HG02610 (cell line): Measurements from ENCODE around the gene SLAMF9.
"Not testable (repeated sequence)": the region's sequence is repeated elsewhere in the genome, so short reads cannot be mapped to it uniquely, and the experiment has no call there.

ENCODE experiments used
- ATAC-seq: cut with Tn5 transposase; IDR thresholded peaks from one replicate; pipeline ENCODE4 v1.9.1; 2021; ENCODE audit warnings: mild to moderate bottlenecking, moderate library complexity; ENCODE audit not compliant: unreplicated experiment

The SLAMF9 gene

DNA sequence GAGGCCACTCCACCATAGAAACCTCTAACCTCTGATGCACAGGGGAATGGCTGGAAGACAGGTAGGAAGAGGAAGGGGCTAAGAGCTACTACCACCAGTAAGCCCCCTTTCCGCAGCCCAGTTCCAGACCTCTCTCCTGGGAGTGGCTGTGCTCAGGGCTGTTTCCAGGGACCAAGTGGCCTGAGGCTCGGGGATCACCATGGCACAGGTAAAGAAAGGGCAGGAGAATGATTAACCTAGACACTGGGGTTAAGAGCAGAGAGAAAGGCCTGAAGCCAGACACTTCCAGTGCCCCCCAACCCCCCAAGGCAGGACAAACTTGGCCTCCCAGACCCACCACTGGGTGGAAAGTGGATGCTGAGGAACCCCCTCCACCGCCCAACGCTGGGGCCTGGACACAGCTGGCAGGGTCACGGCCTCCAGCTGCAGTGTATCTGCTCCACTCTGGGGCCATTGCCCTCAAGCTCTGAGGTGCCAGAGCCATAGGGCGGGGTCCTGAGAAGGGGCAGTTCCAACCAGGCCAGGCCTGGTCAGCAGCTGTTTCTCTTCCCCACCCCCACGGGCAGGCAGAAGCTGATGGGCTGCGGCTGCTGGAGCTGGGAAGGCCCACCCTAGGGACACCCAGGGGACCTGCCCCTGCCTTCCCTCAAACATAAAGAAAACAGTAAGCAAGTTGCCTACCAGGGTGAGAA, 31.4 kb downstream of the SLAMF9 start:
- no peak for ATAC-seq

DNA sequence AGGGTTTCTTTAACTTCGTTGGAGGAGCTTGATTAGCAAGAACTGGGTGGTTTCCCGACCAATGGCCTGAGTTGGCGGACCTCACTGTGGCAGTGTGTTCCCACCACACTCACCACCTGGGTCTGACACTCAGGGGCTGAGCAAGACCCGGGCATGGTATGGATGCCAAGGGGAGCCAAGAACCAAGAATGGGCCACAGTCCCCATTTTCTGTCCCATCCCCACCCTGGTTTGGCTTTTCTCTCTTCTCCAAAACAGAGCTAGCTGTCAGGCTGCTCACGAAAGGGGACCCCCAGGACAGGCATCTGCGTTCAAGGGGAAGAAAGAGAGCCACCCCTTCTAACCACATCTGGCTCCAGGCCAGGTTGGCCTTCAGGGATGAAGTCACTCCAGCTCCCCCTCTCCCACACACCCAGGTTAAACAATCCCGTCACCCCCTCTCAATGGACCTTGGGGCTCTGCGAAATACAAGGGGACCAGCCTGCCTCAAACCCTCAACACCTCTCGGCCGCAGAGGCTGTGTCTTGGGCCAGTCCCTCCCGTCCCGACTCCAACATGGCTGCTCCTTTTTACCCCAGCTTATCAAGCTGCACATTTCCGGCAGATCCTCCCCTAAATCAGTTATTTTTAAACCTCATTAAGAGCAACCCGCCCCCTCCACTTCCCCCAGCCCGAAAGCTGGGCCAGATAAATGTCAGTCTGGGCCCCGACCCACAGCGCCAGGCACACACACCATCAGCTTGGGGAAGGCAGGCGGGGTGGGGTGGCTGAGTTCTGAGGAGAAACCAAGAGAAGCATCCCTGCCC, 32.1 kb downstream of the SLAMF9 start:
- ATAC-seq = peak; percentile 22

GRCh38 chr1:159921251-159921650, 32.8 kb downstream of the SLAMF9 start:
- ATAC-seq = peak; percentile 40

GRCh38 chr1:159920651-159921050, 33.4 kb downstream of the SLAMF9 start:
- ATAC-seq = no peak

DNA sequence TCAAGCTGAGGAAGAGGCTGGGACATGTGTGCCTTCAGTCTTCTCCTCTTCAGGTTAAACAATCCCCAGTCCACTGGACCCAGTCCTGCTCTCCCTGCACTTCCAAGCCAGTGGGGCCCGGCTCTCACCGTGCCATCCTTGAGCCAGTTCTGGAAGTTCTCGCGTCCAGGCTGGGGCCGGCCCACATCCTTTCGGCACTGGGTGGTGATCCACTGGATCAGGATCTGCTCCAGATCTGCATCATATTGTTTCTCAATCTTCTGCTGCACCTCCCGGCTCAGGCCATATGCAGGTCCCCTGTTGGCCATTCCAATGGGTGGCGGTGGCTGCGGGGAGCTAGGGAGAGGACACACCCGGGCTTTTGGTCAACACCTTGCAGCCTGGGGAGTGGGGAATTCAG, 33.8 kb downstream of the SLAMF9 start:
- ATAC-seq = no peak

DNA sequence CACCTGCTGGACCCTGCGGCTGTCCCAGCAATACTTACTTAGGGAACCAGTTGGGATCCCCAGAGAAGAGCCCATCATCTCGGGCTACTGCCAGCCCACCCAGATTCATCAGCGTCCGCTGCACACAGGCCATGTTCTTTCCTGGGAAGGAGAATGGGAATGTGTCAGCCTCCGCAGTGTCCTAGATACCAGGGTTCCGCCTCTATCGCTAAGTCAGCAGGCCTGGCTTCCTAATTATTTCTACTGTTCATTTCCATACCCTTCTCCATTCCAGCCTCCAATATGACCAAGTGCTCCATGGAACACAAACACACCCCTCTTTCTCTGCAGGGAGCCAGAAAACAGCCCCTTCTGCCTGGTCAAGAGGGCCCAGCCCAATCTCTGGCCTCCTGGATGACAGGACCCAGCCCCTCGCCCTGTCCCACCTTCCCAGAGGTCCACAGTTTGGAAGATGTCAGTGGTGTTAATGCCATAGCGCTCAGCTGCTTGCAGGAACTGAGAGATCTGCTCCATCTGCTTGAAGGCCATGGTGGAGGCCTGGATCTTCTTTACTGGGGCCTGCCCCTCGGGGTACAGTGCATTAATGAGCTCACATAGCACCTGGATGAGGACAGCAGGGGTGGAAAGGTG, 34.7 kb downstream of the SLAMF9 start:
- no peak for ATAC-seq

- no peak for ATAC-seq
These were observed 35.5 kb downstream of the SLAMF9 start for GRCh38 chr1:159918352-159919200.

GRCh38 chr1:159917533-159918351, 36.3 kb downstream of the SLAMF9 start:
- no peak for ATAC-seq

GRCh38 chr1:159916242-159917051, 37.6 kb downstream of the SLAMF9 start:
- no peak for ATAC-seq

DNA sequence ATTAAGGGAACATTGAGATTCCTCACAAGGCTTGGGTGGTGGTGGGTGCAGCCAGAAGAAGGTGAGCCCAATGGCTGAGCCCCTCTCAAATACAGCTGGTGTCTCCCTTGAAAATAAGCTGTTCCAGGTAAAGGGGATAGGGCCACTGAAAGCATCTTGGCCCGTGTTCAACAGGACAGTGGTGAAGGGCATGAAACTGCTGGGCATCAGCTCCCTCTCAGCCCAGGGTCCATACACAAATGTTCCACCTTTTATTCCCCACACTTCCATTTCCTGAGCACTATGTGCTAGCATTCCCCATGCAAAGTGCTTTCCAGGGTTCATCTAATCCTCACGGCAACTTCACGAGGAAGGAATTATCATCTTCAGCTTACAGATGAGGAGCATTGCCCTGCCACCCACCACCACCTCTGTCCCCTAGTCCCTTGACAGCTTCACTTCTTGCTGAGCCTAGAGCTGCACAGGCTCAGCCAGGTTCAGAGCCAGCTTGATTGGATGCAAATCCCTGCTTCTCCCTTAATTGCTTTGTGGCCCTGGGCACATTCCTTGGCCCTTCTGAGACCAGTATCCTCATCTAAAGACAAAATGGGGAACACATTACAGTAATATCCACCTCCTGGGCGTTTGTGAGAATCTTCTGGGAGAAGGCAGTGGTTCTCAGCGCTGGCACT, 38.3 kb downstream of the SLAMF9 start:
- no peak for ATAC-seq

- no peak for ATAC-seq
These were observed 39.6 kb downstream of the SLAMF9 start for GRCh38 chr1:159914252-159915018.

DNA sequence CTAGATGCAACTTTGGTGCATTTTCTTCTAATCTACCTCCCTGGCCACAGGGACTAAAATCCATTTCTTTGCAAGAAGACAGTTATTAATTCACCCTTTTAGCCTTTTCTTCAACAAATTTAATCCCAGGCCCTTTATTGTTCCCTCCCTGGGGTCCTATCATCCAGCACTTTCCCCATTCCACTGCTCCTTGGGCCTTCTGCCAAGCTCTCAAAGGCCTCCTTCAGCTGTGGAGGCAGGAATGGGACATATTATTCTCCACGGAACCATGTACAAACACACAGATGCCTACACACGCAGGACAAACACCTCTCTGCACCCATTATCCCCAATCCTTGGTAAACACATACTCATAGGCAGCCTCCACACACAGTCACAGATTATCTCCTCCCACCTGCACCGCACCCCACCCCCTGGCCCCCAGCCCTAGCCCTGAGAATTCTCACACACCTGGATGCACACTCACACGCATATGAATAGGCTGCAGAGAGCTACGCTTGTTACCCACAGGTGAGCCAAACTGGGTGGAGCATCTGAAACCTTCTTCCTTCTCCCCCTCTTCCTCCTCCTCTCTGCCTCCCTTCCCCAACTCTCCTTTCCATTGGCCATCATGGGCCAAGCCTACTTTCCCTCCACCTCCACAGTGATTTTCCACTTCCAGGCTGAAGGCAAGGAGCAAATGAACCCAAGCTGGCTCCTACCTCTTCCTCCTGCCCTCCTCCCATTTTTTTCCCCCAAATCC, 40.4 kb downstream of the SLAMF9 start:
- no peak for ATAC-seq

DNA sequence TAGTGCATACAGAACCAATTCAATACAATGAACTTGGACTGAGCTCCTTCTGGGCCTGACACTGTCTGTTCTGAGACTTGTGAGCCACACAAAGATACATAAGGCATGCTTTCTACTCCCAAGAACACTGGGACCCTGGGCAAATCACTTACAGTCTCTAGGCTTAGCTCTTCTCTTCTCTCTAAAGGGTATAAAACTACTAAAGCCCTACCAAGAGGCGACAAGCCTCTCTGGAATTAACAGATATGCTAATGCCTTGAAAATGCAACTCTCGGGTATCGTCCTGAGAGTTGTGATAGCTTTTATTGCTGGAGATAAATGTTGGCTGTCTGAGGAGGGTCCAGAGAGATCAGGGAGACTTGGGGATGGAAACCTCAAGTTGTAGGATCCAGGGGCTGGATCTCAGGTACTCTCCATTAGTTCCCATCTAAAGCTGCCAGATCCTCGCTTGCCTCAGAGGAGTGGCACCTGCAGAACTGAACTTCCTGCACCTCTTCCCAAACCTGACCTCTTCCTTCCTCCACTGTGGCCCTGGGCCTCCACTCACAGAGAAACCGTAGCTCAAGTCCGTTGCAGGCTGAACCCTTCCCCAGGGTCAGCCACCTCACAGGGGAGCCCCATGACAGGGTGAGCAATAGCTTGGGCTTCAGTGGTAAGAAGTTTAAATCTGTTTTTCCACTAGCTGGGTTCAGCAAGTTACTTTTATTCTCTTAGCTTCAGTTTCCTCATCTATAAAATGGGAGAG, 42.5 kb downstream of the SLAMF9 start:
- ATAC-seq = no peak

GRCh38 chr1:159908031-159908940, 45.8 kb downstream of the SLAMF9 start:
- no peak for ATAC-seq

GRCh38 chr1:159906960-159907359, 47.1 kb downstream of the SLAMF9 start:
- ATAC-seq = no peak

- ATAC-seq = not testable (repeated sequence)
These were observed 50.0 kb downstream of the SLAMF9 start for GRCh38 chr1:159904036-159904435.
